T-helper 2 cell treated with Interferon-gamma antibody and Interleukin-4, amounts not matched to agents 100 ng/mL and 5 ng/mL, for 36 hours (primary cell): Measurements from ENCODE around the gene SLC30A3. TPM values are rescaled to one million over a fixed set of nuclear protein-coding genes. Genes with fewer than 3 reads are reported as not detected.

Source experiments
- intact Hi-C: fragments of 100-400 bp; cut with micrococcal nuclease; formaldehyde crosslinking; loops from one replicate; pipeline ENCODE4 v1.15.1; 2023
- total RNA-seq: library from RNA; stranded (reverse); gene quantifications from 2 replicates; pipeline ENCODE4 v1.2.3, GENCODE V29; 2022

Gene SLC30A3
- total RNA-seq, 1 donor from 2014 or later: 0.48 TPM

GRCh38 chr2:27211241-27211942 is 51.5 kb downstream of the SLC30A3 start:
- intact Hi-C loops: loop anchor here (5.0 kb wide), 2 partner anchors 139 to 451 kb away; partner anchors contain the start of genes OST4, SLC4A1AP and SUPT7L

DNA sequence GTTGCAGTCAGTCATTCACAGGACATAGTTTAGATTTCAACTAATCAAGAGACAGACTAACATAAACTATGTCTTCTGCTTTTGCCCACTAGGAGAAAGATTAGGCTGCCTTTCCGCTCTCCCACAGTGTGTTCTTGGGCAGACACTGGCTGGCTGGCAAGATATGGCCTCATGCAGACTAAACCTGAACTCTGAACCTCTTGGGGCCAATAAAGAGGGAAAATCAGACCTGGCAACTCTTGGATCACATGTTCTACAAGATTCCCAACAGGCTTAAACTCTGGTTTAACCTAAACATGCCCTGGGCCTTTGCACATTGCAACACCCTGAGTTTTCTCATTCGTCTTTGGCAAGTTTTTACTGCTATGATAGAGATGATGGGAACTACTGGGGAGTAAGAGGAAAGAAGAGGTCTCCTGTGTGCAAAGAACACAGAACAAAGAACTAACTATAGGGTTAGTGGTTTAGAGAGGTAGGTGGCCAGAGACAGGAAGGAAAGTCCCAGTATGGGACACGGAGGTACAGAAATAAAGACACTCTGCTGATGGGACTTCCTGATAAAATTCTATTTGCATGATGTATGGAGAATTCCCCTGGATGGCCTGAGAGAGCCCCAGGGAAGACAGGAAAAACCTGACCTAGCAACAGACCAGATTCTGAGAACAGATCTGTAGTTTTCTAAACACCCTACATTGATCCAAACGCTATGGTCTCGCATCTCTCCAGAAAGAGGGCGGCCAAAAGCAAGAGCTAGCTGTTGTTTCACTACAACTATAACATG is 53.0 kb downstream of the SLC30A3 start:
- intact Hi-C loops: loop anchor here (5.0 kb wide), 2 partner anchors 138 to 452 kb away; partner anchors contain the start of genes OST4, SLC4A1AP and SUPT7L

DNA sequence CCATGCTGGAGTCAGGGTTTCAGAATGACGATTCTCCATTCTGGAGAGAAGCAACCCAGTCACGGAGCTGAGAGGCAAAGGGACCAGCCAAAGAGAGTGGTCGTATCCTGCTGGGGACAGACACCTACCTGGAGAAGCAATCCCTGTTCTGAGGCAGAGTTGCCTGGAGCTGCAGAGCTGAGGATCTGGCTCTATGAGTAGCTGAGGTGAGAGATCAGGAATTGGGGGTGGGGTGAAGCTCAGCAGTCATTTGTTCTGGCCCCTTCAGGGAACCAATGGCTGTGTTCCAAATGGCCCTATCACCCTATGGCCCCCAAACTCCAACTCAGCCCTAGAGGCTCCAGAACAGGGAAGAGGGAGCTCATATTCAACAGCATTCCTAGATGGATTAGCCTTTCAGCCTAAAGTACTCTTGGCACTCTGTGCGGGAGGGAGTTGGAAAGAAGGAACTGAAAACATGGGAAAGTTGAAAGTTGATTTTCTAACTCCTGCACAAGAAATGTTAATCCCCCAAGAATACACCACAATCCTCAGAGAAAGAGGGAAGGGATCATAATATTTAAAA is 54.3 kb downstream of the SLC30A3 start:
- intact Hi-C loops: no loop called here

DNA sequence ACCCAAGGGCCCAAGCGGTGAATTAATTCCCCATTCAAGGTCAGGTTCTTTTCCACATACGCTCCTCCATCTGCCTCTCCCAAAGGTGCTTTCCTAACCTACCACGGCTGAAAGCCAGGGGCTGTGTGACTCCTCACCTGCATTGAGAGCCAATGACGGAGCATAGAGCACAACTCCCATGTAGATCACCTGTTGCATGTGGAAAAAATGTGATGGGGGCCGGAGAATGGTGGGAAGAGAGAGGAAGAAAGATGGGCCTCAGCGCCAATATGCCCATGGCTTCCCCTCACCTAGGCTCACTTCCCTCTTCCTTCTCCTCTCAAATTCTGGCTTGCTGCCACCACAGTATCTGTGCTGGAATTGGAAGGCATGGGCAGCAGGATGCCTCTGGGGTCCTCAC is 56.5 kb downstream of the SLC30A3 start:
- intact Hi-C loops: no loop called here

- intact Hi-C loops: no loop called here
These were observed 57.6 kb downstream of the SLC30A3 start for GRCh38 chr2:27205206-27205605.

- intact Hi-C loops: no loop called here
These were observed 58.3 kb downstream of the SLC30A3 start for GRCh38 chr2:27204566-27204965.

GRCh38 chr2:27203741-27204140 is 59.1 kb downstream of the SLC30A3 start:
- intact Hi-C loops: no loop called here

Other genes starting within 250 kb of the SLC30A3 start
- 99.4 and 100 TPM in 2 replicates for gene TMEM214, start 230.1 kb downstream of the SLC30A3 start, total RNA-seq
- 13.6 and 14.4 TPM in 2 replicates for gene AGBL5, start 211.4 kb downstream of the SLC30A3 start, total RNA-seq
- gene OST4, start 191.4 kb downstream of the SLC30A3 start, total RNA-seq: 351 and 367 TPM in 2 replicates
- 1.1 and 1.5 TPM in 2 replicates for gene EMILIN1, start 184.4 kb downstream of the SLC30A3 start, total RNA-seq
- 11.5 and 12.2 TPM in 2 replicates for gene KHK, start 176.3 kb downstream of the SLC30A3 start, total RNA-seq
- 2.9 and 3.1 TPM in 2 replicates for gene CGREF1, start 143.9 kb downstream of the SLC30A3 start, total RNA-seq
- gene ABHD1, start 139.2 kb downstream of the SLC30A3 start, total RNA-seq: 0.52 and 0.64 TPM in 2 replicates
- gene PREB, start 128.4 kb downstream of the SLC30A3 start, total RNA-seq: 74.2 and 76.6 TPM in 2 replicates
- not detected in 2 replicates for gene PRR30, start 123.6 kb downstream of the SLC30A3 start, total RNA-seq
- not detected in 2 replicates for gene TCF23, start 114.0 kb downstream of the SLC30A3 start, total RNA-seq
- gene ATRAID, start 51.0 kb downstream of the SLC30A3 start, total RNA-seq: 78.3 and 82.5 TPM in 2 replicates
- 48.5 and 54.4 TPM in 2 replicates for gene SLC5A6, start 50.8 kb downstream of the SLC30A3 start, total RNA-seq
- 86.4 and 87.1 TPM in 2 replicates for gene CAD, start 45.7 kb downstream of the SLC30A3 start, total RNA-seq
- gene DNAJC5G, start 12.4 kb upstream of the SLC30A3 start, total RNA-seq: not detected in 2 replicates
- 0.16 TPM in 1 of 2 replicates, not detected in the other for gene TRIM54, start 19.4 kb upstream of the SLC30A3 start, total RNA-seq
- 1.5 and 2.0 TPM in 2 replicates for gene UCN, start 45.4 kb upstream of the SLC30A3 start, total RNA-seq
- 75.7 and 80.0 TPM in 2 replicates for gene MPV17, start 60.0 kb upstream of the SLC30A3 start, total RNA-seq
- 72.2 and 75.6 TPM in 2 replicates for gene GTF3C2, start 93.7 kb upstream of the SLC30A3 start, total RNA-seq
- gene EIF2B4, start 107.3 kb upstream of the SLC30A3 start, total RNA-seq: 39.0 and 43.0 TPM in 2 replicates
- gene SNX17, start 107.6 kb upstream of the SLC30A3 start, total RNA-seq: 116 and 118 TPM in 2 replicates
- gene ZNF513, start 117.7 kb upstream of the SLC30A3 start, total RNA-seq: 13.1 and 13.2 TPM in 2 replicates
- gene PPM1G, start 146.5 kb upstream of the SLC30A3 start, total RNA-seq: 120 TPM in 2 replicates
- 81.4 and 87.3 TPM in 2 replicates for gene NRBP1, start 165.6 kb upstream of the SLC30A3 start, total RNA-seq
- gene KRTCAP3, start 179.3 kb upstream of the SLC30A3 start, total RNA-seq: 3.8 and 5.3 TPM in 2 replicates
- 8.7 and 9.4 TPM in 2 replicates for gene IFT172, start 226.7 kb upstream of the SLC30A3 start, total RNA-seq
- gene FNDC4, start 232.2 kb upstream of the SLC30A3 start, total RNA-seq: not detected in 2 replicates
- gene GCKR, start 233.8 kb upstream of the SLC30A3 start, total RNA-seq: not detected in 2 replicates